Measurements from ENCODE around the gene PHLDA3.
A peak's percentile ranks its signal among the peaks of the same experiment; 100 is the strongest.

PHLDA3 gene

GRCh38 chr1:201468844-201469644 lies at the start of gene PHLDA3:
PHLDA3 (minus strand) TSS chr1:201469188; CDS start chr1:201468786, 402 bp downstream.
- DNase-seq = peak; percentile 77

- DNase-seq = no peak
Observed at GRCh38 chr1:201518071-201518470, 49.1 kb upstream of the PHLDA3 start.

GRCh38 chr1:201517631-201518030 lies 48.6 kb upstream of the PHLDA3 start:
- DNase-seq = no peak

DNA sequence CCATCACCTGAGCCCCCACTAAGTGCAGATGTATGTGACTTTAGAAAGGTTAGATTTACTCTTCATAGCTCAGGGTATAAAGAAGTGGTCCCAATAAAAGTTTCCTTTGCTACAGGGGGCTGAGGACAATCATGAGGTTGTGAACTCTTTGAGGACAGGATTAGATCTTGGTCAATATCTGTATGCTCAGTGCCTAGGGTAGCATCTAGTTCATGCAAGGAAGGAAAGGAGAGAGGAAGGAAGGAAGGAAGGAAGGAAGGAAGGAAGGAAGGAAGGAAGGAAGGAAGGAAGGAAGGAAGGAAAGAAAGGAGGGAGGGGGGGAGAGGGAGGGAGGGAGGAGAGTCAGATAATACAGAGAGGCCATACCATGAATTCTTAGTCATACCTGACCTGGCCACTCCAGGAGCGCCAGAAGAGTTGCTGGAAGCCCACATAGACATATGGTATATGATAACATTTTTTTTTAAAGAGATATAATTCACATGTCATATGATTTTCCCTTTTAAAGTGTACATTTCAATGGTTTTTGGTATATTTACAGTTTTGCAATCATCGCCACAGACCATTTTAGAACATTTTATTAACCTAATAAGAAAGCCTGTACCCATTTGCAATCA lies 47.6 kb upstream of the PHLDA3 start:
- DNase-seq = no peak

GRCh38 chr1:201515895-201516294 lies 46.9 kb upstream of the PHLDA3 start:
- no peak for DNase-seq

DNA sequence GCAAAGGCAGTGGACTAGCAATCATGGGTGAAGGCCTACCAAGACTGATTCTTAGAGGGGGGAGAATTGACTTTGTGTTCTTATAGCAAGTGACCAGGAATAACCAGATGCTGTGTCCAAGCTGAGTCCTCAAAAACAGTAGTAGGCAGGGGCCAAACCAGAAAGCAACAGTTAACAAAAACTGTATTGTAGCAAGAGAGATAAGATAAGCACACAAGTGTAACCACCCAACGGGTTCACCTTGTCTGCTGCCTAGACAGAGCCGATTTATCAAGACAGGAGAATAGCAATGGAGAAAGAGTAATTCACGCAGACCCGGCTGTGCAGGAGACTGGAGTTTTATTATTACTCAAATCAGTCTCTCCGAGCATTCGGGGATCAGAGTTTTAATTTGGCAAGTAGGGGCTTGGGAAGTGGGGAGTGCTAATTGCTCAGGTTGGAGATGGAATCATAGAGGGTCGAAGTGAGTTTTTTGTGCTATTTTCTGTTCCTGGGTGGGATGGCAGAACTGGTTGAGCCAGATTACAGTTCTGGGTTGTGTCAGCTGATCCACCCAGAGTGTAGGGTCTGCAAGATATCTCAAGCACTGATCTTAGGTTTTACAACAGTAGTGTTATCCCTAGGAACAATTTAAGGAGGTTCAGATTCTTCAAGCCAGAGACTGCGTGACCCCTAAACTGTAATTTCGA lies 46.2 kb upstream of the PHLDA3 start:
- no peak for DNase-seq

DNA sequence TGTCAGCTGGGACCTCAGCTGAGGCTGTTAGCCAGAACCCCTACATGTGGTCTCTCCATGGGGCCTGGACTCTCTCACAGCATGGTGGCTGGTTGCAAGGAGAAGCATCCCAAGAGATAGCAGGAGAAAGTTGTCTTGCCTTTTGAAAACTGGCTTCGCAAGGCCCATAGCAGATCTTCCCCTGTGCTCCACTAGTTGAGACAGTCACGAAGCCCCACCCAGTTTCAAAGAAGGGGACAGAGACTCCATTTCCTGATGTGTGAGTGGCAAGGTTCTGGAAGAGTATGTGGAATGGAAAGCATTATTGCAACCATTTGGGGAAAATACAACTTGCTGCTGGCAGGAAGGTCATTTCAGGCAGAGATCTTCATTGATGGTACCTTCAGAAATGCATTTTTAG lies 45.5 kb upstream of the PHLDA3 start:
- no peak for DNase-seq

- no peak for DNase-seq
Observed at GRCh38 chr1:201513498-201514243, 44.7 kb upstream of the PHLDA3 start.

GRCh38 chr1:201511941-201512539 lies 43.1 kb upstream of the PHLDA3 start:
- no peak for DNase-seq

DNA sequence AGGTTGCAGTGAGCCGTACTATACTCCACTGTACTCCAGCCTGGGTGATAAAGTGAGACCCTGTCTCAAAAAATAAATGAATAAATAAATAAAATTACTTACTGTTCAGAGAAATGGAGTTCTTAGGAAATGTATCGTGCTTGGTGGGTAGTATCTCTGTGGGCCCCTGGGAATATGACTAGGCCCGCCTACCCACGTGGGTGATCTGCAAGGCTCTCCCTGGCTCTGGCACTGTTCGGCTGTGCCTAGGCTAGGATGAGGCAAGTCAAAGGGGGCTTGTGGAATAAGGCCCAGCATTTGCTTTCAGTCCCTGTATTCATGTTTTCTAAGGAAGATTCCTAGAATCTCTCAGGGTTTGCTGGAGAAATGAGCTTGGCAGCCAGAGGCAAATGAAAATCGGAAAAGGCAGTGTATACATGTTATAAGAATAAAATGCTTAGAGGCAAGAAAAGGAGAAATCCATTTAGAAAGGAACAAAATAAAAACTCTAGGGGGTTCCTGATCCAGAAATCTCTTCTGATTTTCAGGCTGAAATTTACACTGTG lies 42.5 kb upstream of the PHLDA3 start:
- no peak for DNase-seq

- DNase-seq = no peak
Observed at GRCh38 chr1:201510734-201511133, 41.7 kb upstream of the PHLDA3 start.

DNA sequence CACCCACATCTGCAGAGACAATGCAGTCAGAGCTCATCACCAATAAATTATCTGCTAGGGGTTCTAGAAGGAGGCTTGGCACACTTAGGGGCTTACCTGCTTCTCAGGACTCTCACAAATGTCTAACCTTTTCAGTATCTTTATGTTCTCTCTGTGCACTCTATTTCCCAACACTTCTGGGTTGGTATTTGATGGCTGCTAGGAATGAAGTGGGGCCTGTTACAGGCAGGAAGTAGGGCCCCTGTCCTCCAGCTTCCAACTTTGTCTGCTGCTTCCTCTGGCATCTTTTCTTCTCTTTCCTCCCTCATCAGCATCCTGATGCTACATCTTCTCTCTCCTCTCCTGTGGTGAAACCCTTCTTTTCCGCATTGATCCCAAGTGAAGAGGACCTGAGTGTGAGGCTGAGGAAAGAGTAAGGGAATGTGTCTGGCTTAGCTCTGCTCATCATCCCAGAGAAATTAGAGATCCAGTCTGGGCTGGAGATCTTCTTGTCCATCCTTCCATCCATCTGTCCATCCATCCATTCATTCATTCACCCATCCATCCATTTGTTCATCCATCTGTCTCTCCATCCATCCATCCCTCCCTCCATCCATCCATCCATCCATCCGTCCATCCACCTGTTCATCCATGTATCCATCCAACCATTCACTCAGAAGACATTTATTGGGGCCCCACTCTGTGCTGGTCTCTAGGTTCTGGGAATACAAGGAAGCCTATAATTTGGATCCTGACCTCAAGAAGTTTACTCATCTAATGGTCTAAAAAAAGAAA lies 40.8 kb upstream of the PHLDA3 start:
- no peak for DNase-seq

GRCh38 chr1:201508809-201509208 lies 39.8 kb upstream of the PHLDA3 start:
- DNase-seq = no peak

GRCh38 chr1:201507360-201507675 lies 38.3 kb upstream of the PHLDA3 start:
- no peak for DNase-seq

- no peak for DNase-seq
Observed at GRCh38 chr1:201506557-201507359, 37.8 kb upstream of the PHLDA3 start, which contains the start of gene CSRP1. CSRP1 (minus strand) TSS chr1:201507123; CDS start chr1:201496303, 10,820 bp downstream.

- DNase-seq = no peak
Observed at GRCh38 chr1:201506092-201506491, 37.1 kb upstream of the PHLDA3 start.

DNA sequence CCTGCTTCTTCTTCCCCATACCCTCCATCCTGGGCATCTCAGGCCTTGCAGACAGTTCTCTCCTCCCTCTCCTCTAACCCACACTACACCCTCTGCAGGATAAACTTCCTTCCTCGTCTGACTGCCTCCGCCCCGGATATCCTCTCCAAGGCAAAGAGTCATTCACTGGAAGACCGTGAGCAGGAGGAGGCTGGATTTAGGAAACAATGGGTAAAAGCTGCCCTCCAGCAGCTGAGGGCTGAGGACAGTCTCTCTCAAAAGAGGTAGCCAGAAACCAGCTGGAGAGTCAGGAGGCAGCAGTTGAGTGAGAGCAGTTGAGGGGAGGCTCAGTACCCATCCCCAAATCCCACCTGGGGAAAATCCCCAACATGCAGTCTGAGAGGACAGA lies 36.5 kb upstream of the PHLDA3 start:
- peak; percentile 64 for DNase-seq

GRCh38 chr1:201504799-201505502 lies 36.0 kb upstream of the PHLDA3 start:
- DNase-seq = no peak

DNA sequence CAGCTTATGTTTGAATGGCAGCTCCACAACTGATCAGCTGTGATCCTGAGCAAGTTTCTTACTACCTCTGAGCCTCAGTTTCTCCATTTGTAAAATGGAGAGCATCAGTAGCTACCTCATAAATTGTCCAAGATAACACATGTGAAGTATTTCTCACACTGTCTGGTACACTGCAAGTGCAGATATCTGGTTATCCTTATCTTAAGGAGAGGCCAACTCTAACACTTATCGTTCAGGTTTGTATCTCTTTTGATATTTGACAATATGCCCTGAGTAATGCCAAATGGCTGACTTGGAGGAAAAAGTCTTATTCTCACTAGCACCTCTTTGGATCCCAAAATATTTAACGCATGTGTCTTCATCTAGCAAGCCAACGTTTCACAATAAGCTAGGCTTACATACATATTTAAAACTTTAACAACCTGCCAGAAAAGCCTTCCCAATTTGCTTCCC lies 35.2 kb upstream of the PHLDA3 start:
- DNase-seq = no peak

All from 8988T (cell line).